ENCODE data around the gene ARHGAP22. TPM values are rescaled to one million over a fixed set of nuclear protein-coding genes. Genes with fewer than 3 reads are reported as not detected.

The ARHGAP22 gene
- total RNA-seq, 1 experiment from 2014 or later: 9.9 TPM

GRCh38 chr10:48525113-48525512 is 79.8 kb downstream of the ARHGAP22 start:
- Histone ChIP-seq H3K27ac (ENCODE audit: low read depth, low read length) (no peak overlapping the region), H2AFZ (ENCODE audit: low read depth, low read length, poor library complexity, severe bottlenecking) (no peak overlapping the region), H3K9me3 (ENCODE audit: control insufficient read depth in 1 of 2, insufficient read depth in 1 of 2, low read depth in 1 of 2, low read length in 2 of 2) (no peaks in the 10 kb centered on the region), H4K20me1 (ENCODE audit: insufficient read depth) (no peaks in the 10 kb centered on the region), H3K4me2 (ENCODE audit: low read length) (no peak overlapping the region), H3K4me1 (ENCODE audit: control insufficient read depth in 1 of 2, insufficient read depth in 2 of 2, low read length in 2 of 2) (peaks cover 6 to 10% of the 10 kb centered on the region in 2 experiments; a peak in 3 of 4 replicates), H3K27me3 (ENCODE audit: insufficient read depth, low read length) (no peaks in the 10 kb centered on the region), H3K36me3 (ENCODE audit: control insufficient read depth in 1 of 2, insufficient read depth in 2 of 2, low read length in 2 of 2) (no peaks in the 10 kb centered on the region), H3K4me3 (replicated peaks in 1 of 2; ENCODE audit: low read depth in 1 of 2, low read length in 2 of 2) (no peak overlapping the region), H3K9ac (ENCODE audit: low read length) (no peak overlapping the region), H3K9me2 (ENCODE audit: insufficient read depth) (no peaks in the 10 kb centered on the region), H3K79me2 (ENCODE audit: insufficient read depth, low read length) (no peaks in the 10 kb centered on the region)
- DNase-seq (ENCODE audit: low read depth, low spot score): no peak
- POLR2A ChIA-PET: no interaction called here
- CTCF ChIA-PET: interaction anchor here (1.1 to 2.6 kb wide), 4 partner anchors 9 to 131 kb away, joined by 3 to 15 read pairs (median 8); no protein-coding TSS in a partner anchor
- RAD21 ChIA-PET (ENCODE audit: low non-redundant PET in 1 of 2, low total read pairs in 2 of 2, uncharacterized antibody in 2 of 2, unreplicated experiment in 2 of 2): no interaction called here
- no TSS peak for BruUV-seq (replicated peaks)
- intact Hi-C loops (cut with micrococcal nuclease): no loop called here
- no peak for ATAC-seq
- no peak for TF ChIP-seq EZH2 (IDR thresholded peaks at IDR 0.05)
- TF ChIP-seq EZH2phosphoT487 (IDR thresholded peaks at IDR 0.05; ENCODE audit: borderline replicate concordance): no peak
- TF ChIP-seq RAD21 (IDR thresholded peaks at IDR 0.05; ENCODE audit: low read depth): no peak
- TF ChIP-seq SP1 (IDR thresholded peaks at IDR 0.05; ENCODE audit: low read depth): no peak
- no peak for TF ChIP-seq CEBPB (IDR thresholded peaks at IDR 0.05; ENCODE audit: low read depth)
- no peak for TF ChIP-seq YY1 (IDR thresholded peaks at IDR 0.05; ENCODE audit: extremely low read depth, insufficient replicate concordance, low read depth, low read length)
- no peak for TF ChIP-seq SIN3A (IDR thresholded peaks at IDR 0.05; ENCODE audit: low read depth)
- TF ChIP-seq EGR1 (IDR thresholded peaks at IDR 0.05; ENCODE audit: low read depth): no peak
- no peak for TF ChIP-seq ELF1 (IDR thresholded peaks at IDR 0.05; ENCODE audit: borderline replicate concordance, low read depth)
- no peak for TF ChIP-seq MAX (IDR thresholded peaks at IDR 0.05)
- TF ChIP-seq CBX3 (IDR thresholded peaks at IDR 0.05; ENCODE audit: low read depth): no peak
- no peak for TF ChIP-seq TCF7L2 (IDR thresholded peaks at IDR 0.05; ENCODE audit: borderline replicate concordance, extremely low read depth, insufficient read depth, insufficient read length)
- TF ChIP-seq FOSL1 (IDR thresholded peaks at IDR 0.05; ENCODE audit: low read depth): no peak

Data from HCT116 (cell line).